Endothelial cell of umbilical vein (primary cell): ENCODE measurements around the gene UPB1. TPM values are rescaled to one million over a fixed set of nuclear protein-coding genes. Genes with fewer than 3 reads are reported as not detected.

Source experiments
- BruUV-seq: library from RNA; stranded (reverse); fragments of 400-500 nt; replicated peaks from 2 replicates; lab custom pipeline; 2021; lab: Mats Ljungman, UMichigan
- CTCF ChIA-PET: fragments of 300-600, 350-600 bp; sonication (Branson Sonifier 250); formaldehyde crosslinking; loops from one replicate; lab custom pipeline; 2021; ENCODE audit warnings: antibody characterized with exemption, inconsistent platforms; lab: Charles Lee
- POLR2A ChIA-PET: fragments of 300-600, 350-600 bp; sonication (Branson Sonifier 250); formaldehyde crosslinking; loops from one replicate; lab custom pipeline; 2021; ENCODE audit warnings: antibody characterized with exemption, inconsistent platforms; lab: Charles Lee
- DNase-seq: peaks from one replicate; pipeline ENCODE4 v3.0.0-alpha.2; 2011; ENCODE audit warnings: low read depth, low spot score
- FAIRE-seq: peaks from 2 replicates; lab custom pipeline; 2011; peaks lifted over from hg19 to GRCh38; lab: Jason Lieb, UNC
- H2AFZ ChIP-seq: 2 replicates; pipeline ENCODE4 v1.6.0; 2012; ENCODE audit warnings: low read depth, low read length, control low read depth, inconsistent platforms
- H3K27ac ChIP-seq: 2 replicates; pipeline ENCODE4 v1.5.1; 2011; ENCODE audit warnings: low read depth, mild to moderate bottlenecking, control low read depth, low read length, moderate library complexity; ENCODE audit not compliant: insufficient read depth
- H3K27me3 ChIP-seq, 2 experiments: 2 replicates each; pipeline versions ENCODE4 v1.6.0 to v1.6.1; 2011; ENCODE audit warnings: low read length in 2 of 2, mixed read lengths in 1 of 2; ENCODE audit not compliant: control insufficient read depth in 2 of 2, insufficient read depth in 2 of 2
- H3K36me3 ChIP-seq, 2 experiments: 2 replicates in 1 of 2; 3 replicates in 1 of 2; pipeline ENCODE4 v1.5.1; 2011; ENCODE audit warnings: low read length in 2 of 2, mild to moderate bottlenecking in 1 of 2, moderate library complexity in 1 of 2; ENCODE audit not compliant: control insufficient read depth in 2 of 2, insufficient read depth in 2 of 2; ENCODE audit errors: extremely low read depth in 1 of 2
- H3K4me1 ChIP-seq: 3 replicates; pipeline ENCODE4 v1.5.1; 2011; ENCODE audit warnings: mild to moderate bottlenecking, low read length; ENCODE audit not compliant: control insufficient read depth, insufficient read depth; ENCODE audit errors: extremely low read depth
- H3K4me2 ChIP-seq: 2 replicates; pipeline ENCODE4 v1.6.1; 2011; ENCODE audit warnings: low read length, control low read depth, mixed read lengths; ENCODE audit not compliant: insufficient read depth
- H3K4me3 ChIP-seq, 3 experiments: fragments of 200-600 bp in 1 of 3; sonication (generic), shearing (Covaris generic) in 1 of 3; replicated peaks in 1 of 3; 2 replicates each; pipeline ENCODE4 v1.5.1; 2011 to 2016; ENCODE audit warnings: control low read depth in 3 of 3, low read length in 3 of 3, mild to moderate bottlenecking in 2 of 3, inconsistent platforms in 1 of 3, low read depth in 1 of 3, moderate library complexity in 1 of 3; ENCODE audit not compliant: insufficient read depth in 1 of 3
- H3K79me2 ChIP-seq: 2 replicates; pipeline ENCODE4 v1.6.0; 2012; ENCODE audit warnings: low read length, inconsistent platforms; ENCODE audit not compliant: control insufficient read depth, insufficient read depth
- H3K9ac ChIP-seq: replicated peaks from 2 replicates; pipeline ENCODE3; 2011; ENCODE audit warnings: low read length, control low read depth; ENCODE audit not compliant: insufficient read depth; ENCODE audit errors: extremely low read depth
- H3K9me1 ChIP-seq: replicated peaks from 3 replicates; pipeline ENCODE4 v1.6.0; 2011; ENCODE audit warnings: mild to moderate bottlenecking, low read length; ENCODE audit not compliant: control insufficient read depth, insufficient read depth; ENCODE audit errors: extremely low read depth
- H3K9me3 ChIP-seq: replicated peaks from 2 replicates; pipeline ENCODE4 v1.5.1; 2012; ENCODE audit warnings: low read length, inconsistent platforms; ENCODE audit not compliant: control insufficient read depth, insufficient read depth
- H4K20me1 ChIP-seq: replicated peaks from 2 replicates; pipeline ENCODE3; 2011; ENCODE audit warnings: mild to moderate bottlenecking, low read length; ENCODE audit not compliant: control insufficient read depth, insufficient read depth; ENCODE audit errors: extremely low read depth
- CTCF ChIP-seq, 2 donors: IDR thresholded peaks; 1 replicate in 1 of 2; 2 replicates in 1 of 2; pipeline ENCODE4 v1.5.1; 2011; ENCODE audit warnings: low read length in 2 of 2, mild to moderate bottlenecking in 2 of 2, moderate library complexity in 2 of 2, control low read depth in 1 of 2, inconsistent platforms in 1 of 2, low read depth in 1 of 2; ENCODE audit not compliant: insufficient read depth in 1 of 2; ENCODE audit errors: extremely low read depth in 1 of 2
- EZH2 ChIP-seq: IDR thresholded peaks from 2 replicates; pipeline ENCODE4 v1.6.1; 2012; ENCODE audit warnings: borderline replicate concordance, low read depth, mild to moderate bottlenecking, moderate library complexity, low read length, inconsistent platforms; ENCODE audit not compliant: severe bottlenecking
- FOS ChIP-seq: IDR thresholded peaks from 2 replicates; pipeline ENCODE4 v1.6.1; 2011; ENCODE audit warnings: mild to moderate bottlenecking, low read length, moderate library complexity, borderline replicate concordance; ENCODE audit not compliant: insufficient read depth
- GATA2 ChIP-seq: IDR thresholded peaks from 2 replicates; pipeline ENCODE4 v1.7.0; 2011; ENCODE audit warnings: low read depth, mild to moderate bottlenecking, moderate library complexity, mixed read lengths, low read length; ENCODE audit not compliant: insufficient read length, insufficient read depth
- JUN ChIP-seq: IDR thresholded peaks from 2 replicates; pipeline ENCODE4 v1.6.1; 2011; ENCODE audit warnings: borderline replicate concordance, low read depth; ENCODE audit not compliant: insufficient read length, insufficient read depth
- MAX ChIP-seq: IDR thresholded peaks from 2 replicates; pipeline ENCODE4 v1.6.1; 2011; ENCODE audit not compliant: insufficient read depth, insufficient read length
- MYC ChIP-seq: IDR thresholded peaks from one replicate; pipeline ENCODE4 v1.6.1; 2011; ENCODE audit warnings: mild to moderate bottlenecking, low read depth, low read length
- POLR2A ChIP-seq: IDR thresholded peaks from 2 replicates; pipeline ENCODE4 v1.6.1; 2012; ENCODE audit warnings: low read depth, mild to moderate bottlenecking, control low read depth, low read length
- POLR2AphosphoS5 ChIP-seq: IDR thresholded peaks from 2 replicates; pipeline ENCODE4 v1.6.1; 2012; ENCODE audit warnings: low read depth, mild to moderate bottlenecking, control low read depth, low read length, moderate library complexity; ENCODE audit not compliant: insufficient read depth
- dilution Hi-C: fragments of 300-500 bp; cut with MboI; formaldehyde crosslinking; loops from one replicate; pipeline ENCODE4 v1.15.0; 2019; ENCODE audit warnings: low sequenced_read_pairs; ENCODE audit not compliant: extremely low pct_ligation_motif_present
- intact Hi-C: fragments of 100-400 bp; cut with micrococcal nuclease; formaldehyde crosslinking; loops from one replicate; pipeline ENCODE4 v1.10.0; 2022
- polyA plus RNA-seq, 4 experiments: library from polyadenylated mRNA; depleted of rRNA in 3 of 4; stranded (reverse) in 3 of 4; unstranded in 1 of 4; fragments of >200 nt; gene quantifications; 2 replicates each; pipeline versions ENCODE4 v1.2.1 to v1.2.3, GENCODE V29; 2011 to 2012; ENCODE audit warnings: missing spikeins in 1 of 4
- total RNA-seq: library from RNA; stranded (reverse); gene quantifications from 2 replicates; pipeline ENCODE4 v1.2.3, GENCODE V29; 2021

Gene UPB1
- total and polyA plus RNA-seq, 2 donors (not counting 3 experiments of a cell fraction or from before 2014, with no cell fraction given) = 0.30 to 0.80 TPM

- Histone ChIP-seq H3K4me2 (no peak overlapping the region), H3K79me2 (no peaks in the 10 kb centered on the region), H4K20me1 (no peaks in the 10 kb centered on the region), H3K9me1 (no peaks in the 10 kb centered on the region), H2AFZ (no peak overlapping the region), H3K4me1 (no peaks in the 10 kb centered on the region), H3K4me3 (no peak overlapping the region), H3K27me3 (peaks cover 0 to 3% of the 10 kb centered on the region in 2 experiments), H3K9ac (no peak overlapping the region), H3K36me3 (peaks cover 0 to 6% of the 10 kb centered on the region in 2 experiments), H3K9me3 (no peaks in the 10 kb centered on the region), H3K27ac (no peak overlapping the region)
- no TSS peak for BruUV-seq
- FAIRE-seq (no peak), DNase-seq (no peak)
- intact Hi-C loops (no loop called here), dilution Hi-C loops (no loop called here)
- ChIA-PET CTCF (interaction anchor here (0.9 to 1.0 kb wide), 3 partner anchors 10 to 80 kb away, joined by 3 to 4 read pairs (median 3); no protein-coding TSS in a partner anchor), POLR2A (no interaction called here)
- TF ChIP-seq POLR2A (no peak), GATA2 (no peak)
These were observed 41.0 kb downstream of the UPB1 start for GRCh38 chr22:24536089-24536488.

GRCh38 chr22:24540470-24540869 is 45.3 kb downstream of the UPB1 start:
- Histone ChIP-seq H3K79me2 (no peaks in the 10 kb centered on the region), H3K4me1 (peaks cover 3% of the 10 kb centered on the region), H3K9ac (no peak overlapping the region), H3K4me2 (no peak overlapping the region), H3K9me3 (no peaks in the 10 kb centered on the region), H3K27ac (no peak overlapping the region), H3K9me1 (no peaks in the 10 kb centered on the region), H4K20me1 (no peaks in the 10 kb centered on the region), H3K27me3 (no peaks in the 10 kb centered on the region), H2AFZ (no peak overlapping the region), H3K36me3 (peaks cover 3 to 34% of the 10 kb centered on the region in 2 experiments), H3K4me3 (no peak overlapping the region)
- BruUV-seq = TSS peak; percentile 50
- no peak for DNase-seq
- intact Hi-C loops = no loop called here
- POLR2A ChIA-PET = no interaction called here
- CTCF ChIA-PET = interaction anchor here (1.2 kb wide), 1 partner anchor 11 kb away, joined by 4 read pairs; no protein-coding TSS in a partner anchor
- FAIRE-seq = no peak
- TF ChIP-seq POLR2AphosphoS5 (no peak), GATA2 (no peak), CTCF (IDR thresholded peaks at IDR 0.05; ENCODE audit: extremely low read depth in 1 of 2, insufficient read depth in 1 of 2, low read depth in 1 of 2, low read length in 2 of 2) (no peak), JUN (no peak), POLR2A (no peak), FOS (no peak), EZH2 (no peak), MAX (no peak), MYC (no peak)
- dilution Hi-C loops = no loop called here
